GM13977 (cell line): ENCODE measurements around the gene MOGAT1.

Experiments
- DNase-seq: peaks from one replicate; pipeline ENCODE4 v3.0.0; 2012; ENCODE audit warnings: low spot score
- in situ Hi-C: fragments of 300-500 bp; cut with MboI; formaldehyde crosslinking; loops from one replicate; pipeline ENCODE4 v1.12.0; 2022; ENCODE audit warnings: low sequenced_read_pairs, low pct_unique_long_range_greater_than_20kb, mixed read lengths, inconsistent platforms; ENCODE audit not compliant: unreplicated experiment
- TF ChIP-seq, protein P1 (sequence below): IDR thresholded peaks from 2 replicates; pipeline ENCODE4 v1.5.1; 2012; ENCODE audit warnings: mild to moderate bottlenecking, control low read depth; ENCODE audit not compliant: insufficient read depth; ENCODE audit errors: extremely low read depth, missing control alignments

Gene MOGAT1

DNA sequence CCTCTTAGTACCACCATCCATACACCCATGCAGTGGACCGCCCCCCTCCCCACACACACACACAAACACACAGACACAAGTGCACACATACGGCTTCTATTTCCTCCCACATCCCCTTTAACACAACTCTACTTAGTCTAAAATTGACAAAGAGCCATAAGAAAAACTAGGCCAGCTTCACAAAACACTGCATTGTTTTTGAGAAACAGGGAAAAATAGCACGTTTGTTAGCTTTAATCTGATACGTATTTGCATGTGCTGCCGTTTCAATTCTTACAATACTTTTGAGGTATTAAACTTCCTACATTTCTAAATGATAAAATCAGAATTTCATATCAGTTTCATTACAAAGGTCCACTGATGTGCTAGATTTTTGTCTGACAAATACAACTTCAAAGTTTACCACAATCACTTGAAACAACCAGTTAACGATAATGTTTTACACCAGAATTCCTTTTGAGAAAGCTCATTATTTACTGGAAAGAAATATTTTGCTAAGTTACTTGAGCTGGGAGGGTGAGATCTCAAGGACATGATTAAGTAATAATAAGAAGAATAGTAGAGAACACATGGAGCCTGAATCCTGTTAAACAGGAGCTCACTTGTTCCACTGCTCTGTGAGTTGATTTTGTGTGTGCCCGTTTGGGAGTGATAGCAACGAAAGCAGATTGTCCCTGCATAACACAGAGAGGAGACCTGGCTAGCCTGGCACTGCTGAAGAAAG, 74.5 kb downstream of the MOGAT1 start:
- in situ Hi-C loops, result no loop called here
- TF ChIP-seq, protein P1, sequence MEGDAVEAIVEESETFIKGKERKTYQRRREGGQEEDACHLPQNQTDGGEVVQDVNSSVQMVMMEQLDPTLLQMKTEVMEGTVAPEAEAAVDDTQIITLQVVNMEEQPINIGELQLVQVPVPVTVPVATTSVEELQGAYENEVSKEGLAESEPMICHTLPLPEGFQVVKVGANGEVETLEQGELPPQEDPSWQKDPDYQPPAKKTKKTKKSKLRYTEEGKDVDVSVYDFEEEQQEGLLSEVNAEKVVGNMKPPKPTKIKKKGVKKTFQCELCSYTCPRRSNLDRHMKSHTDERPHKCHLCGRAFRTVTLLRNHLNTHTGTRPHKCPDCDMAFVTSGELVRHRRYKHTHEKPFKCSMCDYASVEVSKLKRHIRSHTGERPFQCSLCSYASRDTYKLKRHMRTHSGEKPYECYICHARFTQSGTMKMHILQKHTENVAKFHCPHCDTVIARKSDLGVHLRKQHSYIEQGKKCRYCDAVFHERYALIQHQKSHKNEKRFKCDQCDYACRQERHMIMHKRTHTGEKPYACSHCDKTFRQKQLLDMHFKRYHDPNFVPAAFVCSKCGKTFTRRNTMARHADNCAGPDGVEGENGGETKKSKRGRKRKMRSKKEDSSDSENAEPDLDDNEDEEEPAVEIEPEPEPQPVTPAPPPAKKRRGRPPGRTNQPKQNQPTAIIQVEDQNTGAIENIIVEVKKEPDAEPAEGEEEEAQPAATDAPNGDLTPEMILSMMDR, result no peak
- no peak for DNase-seq

DNA sequence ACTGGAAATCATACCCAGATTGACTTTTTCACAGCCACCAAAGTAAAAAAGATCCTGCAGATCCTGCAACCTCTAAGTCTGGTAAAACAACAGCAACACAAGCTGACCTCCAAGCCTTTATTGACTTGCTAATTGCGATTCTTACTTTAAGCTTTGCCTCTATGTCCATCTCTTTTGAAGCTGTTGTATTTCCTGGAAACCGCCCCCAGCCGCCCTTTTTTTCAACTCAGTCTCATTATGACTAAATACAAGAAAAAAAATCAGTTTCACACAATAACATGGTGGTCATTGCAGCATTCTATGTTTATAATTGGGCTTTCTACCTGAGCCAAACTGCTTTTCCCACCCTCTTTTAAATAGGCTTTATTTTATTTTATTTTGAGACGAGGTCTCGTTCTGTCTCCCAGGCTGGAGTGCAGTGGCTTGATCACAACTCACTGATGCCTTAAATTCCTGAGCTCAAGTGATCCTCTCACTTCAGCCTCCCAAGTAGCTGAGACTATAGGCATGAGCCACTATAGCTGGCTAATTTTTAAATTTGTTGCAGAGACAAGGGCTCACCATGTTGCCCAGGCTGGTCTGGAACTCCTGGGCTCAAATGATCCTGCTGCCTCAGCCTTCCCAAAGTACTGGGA, 76.2 kb downstream of the MOGAT1 start:
- TF ChIP-seq, protein P1, result no peak
- DNase-seq, result peak; percentile 28
- in situ Hi-C loops, result no loop called here

DNA sequence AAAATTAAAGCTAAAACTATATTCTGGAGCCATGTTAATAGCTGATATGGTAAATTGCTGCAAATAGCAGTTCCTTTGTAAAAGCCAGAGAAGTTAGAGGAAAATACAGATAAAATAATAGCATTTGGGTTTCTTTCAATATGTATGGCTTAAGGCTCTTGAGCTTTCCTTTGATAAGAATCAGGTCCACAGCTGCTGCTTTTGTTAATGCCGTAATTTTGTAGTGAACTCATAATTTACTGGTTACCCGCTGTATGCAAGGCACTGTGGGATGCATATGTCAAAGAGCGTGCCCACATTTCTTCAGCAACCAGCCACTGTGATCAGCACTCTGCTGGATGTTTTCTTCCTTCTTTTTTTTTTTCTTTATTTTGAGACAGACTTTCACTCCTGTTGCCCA, 79.1 kb downstream of the MOGAT1 start:
- no peak for DNase-seq
- TF ChIP-seq, protein P1, result no peak
- in situ Hi-C loops, result no loop called here

DNA sequence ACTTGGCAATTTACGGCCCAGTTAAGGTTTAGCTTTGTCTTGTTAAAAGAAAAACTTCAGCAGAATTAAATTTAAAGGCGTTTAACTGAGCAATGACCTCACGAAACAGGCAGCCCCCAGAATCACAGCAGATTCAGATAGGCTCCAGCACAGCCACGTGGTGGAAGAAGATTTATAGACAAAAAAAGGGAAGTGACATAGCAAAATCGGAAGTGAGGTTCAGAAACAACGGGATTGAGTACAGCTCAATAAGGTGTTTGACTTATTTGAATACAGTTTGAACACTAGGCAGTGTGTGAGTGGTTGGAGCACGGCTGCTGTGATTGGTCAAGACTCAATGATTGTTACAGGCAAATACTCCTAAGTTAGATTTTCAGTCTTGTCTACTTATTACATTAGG, 79.8 kb downstream of the MOGAT1 start:
- in situ Hi-C loops, result no loop called here
- TF ChIP-seq, protein P1, result no peak
- no peak for DNase-seq

DNA sequence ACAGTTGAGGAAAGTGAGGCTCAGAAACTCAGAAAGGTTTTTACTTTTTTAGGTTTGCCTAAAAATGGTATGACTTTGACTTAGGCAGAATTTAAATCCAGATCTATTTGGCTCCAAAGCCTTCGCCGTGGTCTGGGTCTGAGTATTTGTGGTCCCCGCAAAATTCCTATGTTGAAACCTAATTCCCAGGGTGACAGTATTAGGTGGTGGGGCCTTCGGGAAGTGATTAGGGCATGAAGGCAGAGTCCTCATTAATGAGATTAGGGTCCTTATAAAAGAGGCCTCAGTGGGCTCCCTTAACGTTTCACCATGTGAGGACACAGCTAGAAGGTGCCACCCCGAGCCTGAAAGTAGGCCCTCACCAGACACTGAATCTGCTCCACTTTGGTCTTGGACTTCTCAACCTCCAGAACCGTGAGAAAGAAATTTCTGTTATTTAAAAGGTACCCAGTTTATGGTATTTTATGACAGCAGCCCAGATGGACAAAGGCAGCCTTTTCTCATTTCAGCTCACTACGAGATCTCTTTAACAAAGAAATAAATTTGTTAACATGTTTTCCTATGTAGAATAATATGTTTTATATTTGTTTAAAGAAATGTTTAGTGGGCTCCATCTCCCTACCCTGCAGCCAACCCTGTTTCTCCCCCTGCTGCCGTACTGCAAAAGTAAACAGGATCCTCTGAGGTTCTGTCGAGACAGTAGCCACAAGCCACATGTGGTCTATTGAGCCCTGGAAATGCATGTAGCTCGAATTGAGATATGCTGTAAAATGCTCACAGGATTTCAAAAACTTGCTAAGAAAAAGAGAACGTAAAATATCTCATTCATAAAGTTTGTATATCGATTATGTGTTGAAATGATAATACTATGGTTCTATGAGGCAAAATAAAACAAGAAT, 80.6 kb downstream of the MOGAT1 start:
- no peak for DNase-seq
- in situ Hi-C loops, result no loop called here
- TF ChIP-seq, protein P1, result no peak

DNA sequence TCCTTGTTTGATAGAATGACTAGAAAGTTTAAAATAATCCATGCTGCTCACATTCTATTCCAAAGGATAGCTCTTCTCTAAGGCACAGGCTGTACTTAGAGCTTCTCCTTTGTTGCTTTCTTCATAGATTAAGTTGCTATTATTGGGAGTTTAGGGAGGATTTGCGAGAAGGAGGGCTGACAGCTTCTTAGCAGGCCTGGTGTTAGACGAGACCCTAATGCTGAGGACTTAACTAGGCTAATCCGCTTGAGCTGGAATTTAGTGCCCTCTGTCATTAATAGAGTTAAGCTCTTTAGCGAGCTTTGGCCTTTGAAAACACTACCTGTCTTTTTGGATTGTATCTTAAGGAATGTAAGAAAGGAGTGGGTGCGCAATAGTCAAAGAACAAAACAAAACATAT, 81.3 kb downstream of the MOGAT1 start:
- in situ Hi-C loops, result no loop called here
- no peak for DNase-seq
- TF ChIP-seq, protein P1, result no peak
